Spleen (tissue), 11 donors: ENCODE data around the gene MAP2. TPM values are rescaled to one million over a fixed set of nuclear protein-coding genes. Genes with fewer than 3 reads are reported as not detected.

Source experiments
- DNase-seq: peaks from one replicate; pipeline ENCODE4 v3.0.0-alpha.2; 2020
- H3K27ac ChIP-seq, 8 donors: fragments of 200-600 bp; sonication (generic) in 7 of 8; 1 replicate in 4 of 8; 2 replicates in 4 of 8; pipeline versions ENCODE4 v1.5.0 to v1.8.0; 2016 to 2021; ENCODE audit warnings: inconsistent platforms in 4 of 8, mild to moderate bottlenecking in 4 of 8, moderate library complexity in 1 of 8
- H3K27me3 ChIP-seq, 7 donors: fragments of 200-600 bp; sonication (generic) in 6 of 7; replicated peaks in 1 of 7; 1 replicate in 4 of 7; 2 replicates in 3 of 7; pipeline versions ENCODE4 v1.5.0 to v1.8.0; 2016 to 2021; ENCODE audit warnings: inconsistent platforms in 3 of 7, mild to moderate bottlenecking in 1 of 7
- H3K36me3 ChIP-seq, 6 donors: fragments of 200-600 bp; sonication (generic) in 5 of 6; 1 replicate in 4 of 6; 2 replicates in 2 of 6; pipeline versions ENCODE4 v1.5.0 to v1.8.0; 2016 to 2021; ENCODE audit warnings: inconsistent platforms in 2 of 6
- H3K4me1 ChIP-seq, 6 donors: fragments of 200-600 bp; sonication (generic) in 5 of 6; 1 replicate in 3 of 6; 2 replicates in 3 of 6; pipeline versions ENCODE4 v1.5.0 to v1.8.0; 2016 to 2021; ENCODE audit warnings: inconsistent platforms in 3 of 6
- H3K4me3 ChIP-seq, 8 donors: fragments of 200-600 bp; sonication (generic) in 7 of 8; 1 replicate in 4 of 8; 2 replicates in 4 of 8; pipeline versions ENCODE4 v1.5.0 to v1.8.0; 2016 to 2021; ENCODE audit warnings: inconsistent platforms in 4 of 8, mild to moderate bottlenecking in 4 of 8, moderate library complexity in 2 of 8
- H3K9me3 ChIP-seq, 8 donors: fragments of 200-600 bp; sonication (generic) in 7 of 8; 1 replicate in 4 of 8; 2 replicates in 4 of 8; pipeline versions ENCODE4 v1.5.0 to v1.8.0; 2016 to 2021; ENCODE audit warnings: inconsistent platforms in 4 of 8
- CTCF ChIP-seq, 11 experiments: fragments of 200-600 bp in 7 of 11; fragments of 450-650 bp in 4 of 11; sonication (generic) in 4 of 11; IDR thresholded peaks in 8 of 11; conservative IDR thresholded peaks in 3 of 11; 1 replicate in 7 of 11; 2 replicates in 4 of 11; pipeline versions ENCODE4 v1.4.0 to v1.8.0; 2016 to 2021; ENCODE audit warnings: antibody characterized with exemption in 11 of 11, inconsistent platforms in 4 of 11, mild to moderate bottlenecking in 1 of 11
- POLR2A ChIP-seq, 3 donors: fragments of 450-650 bp; IDR thresholded peaks; one replicate each; pipeline ENCODE4 v1.5.1; 2017; ENCODE audit warnings: antibody characterized with exemption in 3 of 3, mild to moderate bottlenecking in 1 of 3
- POLR2AphosphoS5 ChIP-seq, 3 donors: sonication (generic); formaldehyde crosslinking; IDR thresholded peaks; one replicate each; pipeline ENCODE4 v1.5.1; 2017; ENCODE audit warnings: antibody characterized with exemption in 3 of 3
- WGBS, 5 donors: extraction: QIAGEN DNeasy Blood & Tissue Kit in 3 of 5; methylation state at CpG; one replicate each; pipeline versions ENCODE4 v1.1.5 to v1.1.7; 2013 to 2018; 5-methylcytosine and 5-hydroxymethylcytosine counted together
- intact Hi-C: fragments of 100-400 bp; cut with DNase I; formaldehyde crosslinking; loops from one replicate; pipeline ENCODE4 v1.15.0; 2023; ENCODE audit warnings: low total_unique reads
- polyA plus RNA-seq, 3 donors: library from polyadenylated mRNA; stranded (reverse); fragments of 200-250 nt; gene quantifications; one replicate each; pipeline ENCODE4 v1.2.1, GENCODE V29; 2013
- total RNA-seq, 7 donors: library from RNA; depleted of rRNA in 3 of 7; stranded (reverse); fragments of >200 nt in 3 of 7; fragmentation: NEBNext Ultra II Directional in 4 of 7; extraction: Animal tissue kit (Norgen Biotek cat#: 25700) in 4 of 7; gene quantifications; one replicate each; pipeline versions ENCODE4 v1.1.0 to v1.2.1, GENCODE V29; 2016 to 2021
- donor health status: healthy with polysubstance abuse.
- donor health status: DM: no; HTN: no; CAD: no; lungs with moderate emphysema.
- donor health status: DM: no; HTN: no; CAD: no.
- donor health status: Bipolar disorder and iron deficiency.
- donor health status: healthy.
- donor health status: DM: no; HTN: no; CAD: no.
- donor health status: DM: yes; HTN: yes; CAD: no.

MAP2 gene
- total and polyA plus RNA-seq, 10 donors: 0.38 to 5.0 (median 1.9) TPM

- WGBS, 5 donors: 0 to 2% (median 0%) methylated on average over 1 of the region's 1 CpG
- intact Hi-C loops: no loop called here
- Histone ChIP-seq H3K4me1 (peaks cover 5 to 43% (median 28%) of the 10 kb centered on the region in 6 donors), H3K36me3 (no peaks in the 10 kb centered on the region), H3K9me3 (no peaks in the 10 kb centered on the region), H3K4me3 (peak overlapping the region in 3 of 8 donors; percentile 6 to 38 (median 19)), H3K27me3 (no peaks in the 10 kb centered on the region), H3K27ac (peak overlapping the region; percentile 22 to 77 (median 62))
- no peak for TF ChIP-seq POLR2A (IDR thresholded peaks at IDR 0.05)
- no peak for TF ChIP-seq POLR2AphosphoS5 (IDR thresholded peaks at IDR 0.05)
- TF ChIP-seq CTCF (IDR thresholded peaks at IDR 0.05 in 8 of 11, conservative IDR thresholded peaks at IDR 0.05 in 3 of 11): no peak
- DNase-seq: no peak
Observed at GRCh38 chr2:209526561-209526960, 102.7 kb downstream of the MAP2 start.

GRCh38 chr2:209529579-209529978 is 105.7 kb downstream of the MAP2 start:
- Histone ChIP-seq H3K4me1 (peaks cover 5 to 31% (median 27%) of the 10 kb centered on the region in 6 donors), H3K36me3 (no peaks in the 10 kb centered on the region), H3K27ac (no peak overlapping the region), H3K27me3 (no peaks in the 10 kb centered on the region), H3K4me3 (no peak overlapping the region), H3K9me3 (no peaks in the 10 kb centered on the region)
- no peak for DNase-seq
- 64 to 95% (median 71%) methylated on average over 3 of the region's 3 CpGs for WGBS, 5 donors
- TF ChIP-seq POLR2A (IDR thresholded peaks at IDR 0.05) (no peak), POLR2AphosphoS5 (IDR thresholded peaks at IDR 0.05) (no peak), CTCF (IDR thresholded peaks at IDR 0.05 in 8 of 11, conservative IDR thresholded peaks at IDR 0.05 in 3 of 11) (no peak)
- intact Hi-C loops: no loop called here

GRCh38 chr2:209532321-209532720 is 108.5 kb downstream of the MAP2 start:
- 89 to 96% (median 96%) methylated on average over 2 of the region's 2 CpGs for WGBS, 5 donors
- Histone ChIP-seq H3K9me3 (no peaks in the 10 kb centered on the region), H3K27me3 (no peaks in the 10 kb centered on the region), H3K4me3 (no peak overlapping the region), H3K4me1 (peaks cover 0 to 4% (median under 1%) of the 10 kb centered on the region in 6 donors), H3K36me3 (no peaks in the 10 kb centered on the region), H3K27ac (no peak overlapping the region)
- no peak for DNase-seq
- intact Hi-C loops: no loop called here
- TF ChIP-seq POLR2A (IDR thresholded peaks at IDR 0.05) (no peak), CTCF (IDR thresholded peaks at IDR 0.05 in 8 of 11, conservative IDR thresholded peaks at IDR 0.05 in 3 of 11) (no peak), POLR2AphosphoS5 (IDR thresholded peaks at IDR 0.05) (no peak)

GRCh38 chr2:209533391-209533790 is 109.5 kb downstream of the MAP2 start:
- Histone ChIP-seq H3K9me3 (no peaks in the 10 kb centered on the region), H3K27me3 (no peaks in the 10 kb centered on the region), H3K27ac (no peak overlapping the region), H3K36me3 (no peaks in the 10 kb centered on the region), H3K4me1 (no peaks in the 10 kb centered on the region), H3K4me3 (no peak overlapping the region)
- WGBS, 5 donors: 85 to 91% (median 87%) methylated on average over 3 of the region's 3 CpGs
- intact Hi-C loops: no loop called here
- TF ChIP-seq POLR2A (IDR thresholded peaks at IDR 0.05): no peak
- TF ChIP-seq CTCF (IDR thresholded peaks at IDR 0.05 in 8 of 11, conservative IDR thresholded peaks at IDR 0.05 in 3 of 11): no peak
- no peak for TF ChIP-seq POLR2AphosphoS5 (IDR thresholded peaks at IDR 0.05)
- DNase-seq: no peak
